Measurements from ENCODE around the gene TNRC18. TPM values are rescaled to one million over a fixed set of nuclear protein-coding genes. Genes with fewer than 3 reads are reported as not detected.

Gene TNRC18
- total RNA-seq, 2 experiments from 2014 or later: 64.0 to 65.7 TPM

DNA sequence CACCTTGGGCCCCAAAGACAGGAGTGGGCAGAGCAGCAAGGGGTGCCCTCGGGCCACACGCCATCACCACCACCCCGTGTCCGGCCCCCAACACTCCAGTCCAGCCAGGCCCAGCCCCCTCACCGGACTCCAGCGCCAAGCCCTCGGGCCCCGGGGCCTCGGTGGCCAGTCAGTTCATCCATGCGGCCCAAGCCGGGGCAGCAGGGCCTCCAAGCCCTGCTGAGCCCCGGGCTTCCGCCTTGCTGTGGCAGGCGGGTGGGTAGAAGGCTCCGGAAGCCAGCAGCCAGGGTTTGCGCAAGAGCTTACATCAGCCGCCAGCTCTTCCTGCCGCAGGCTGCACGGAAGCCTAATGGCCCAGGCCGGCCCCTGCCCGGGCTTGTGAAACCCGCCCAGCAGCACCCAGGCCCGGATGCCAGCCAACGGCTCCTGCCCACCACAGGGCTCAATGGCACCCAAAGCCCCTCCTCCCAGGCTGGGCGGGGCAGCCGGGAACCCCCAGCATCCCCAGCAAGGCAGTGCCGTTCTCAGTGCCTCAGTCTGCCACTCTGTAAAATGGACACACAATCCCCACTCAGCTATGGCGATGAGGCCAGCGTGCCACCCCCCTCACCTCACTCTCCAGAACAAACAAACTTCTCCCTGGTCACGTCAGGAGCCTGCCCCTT is 26.5 kb downstream of the TNRC18 start:
- H3K27ac Mint-ChIP-seq: peak overlapping the region; percentile 97
- ATAC-seq: peak; percentile 94
- H3K4me3 Mint-ChIP-seq: peak overlapping the region; percentile 79
- peak; percentile 96 for DNase-seq
- H3K27me3 Mint-ChIP-seq: no peaks in the 10 kb centered on the region
- no peaks in the 10 kb centered on the region for H3K9me3 Mint-ChIP-seq (ENCODE audit: low read depth)
- CTCF ChIA-PET: interaction anchor here (0.9 to 5.6 kb wide), 24 partner anchors 8 to 423 kb away, joined by 3 to 30 read pairs (median 4); partner anchors contain the start of genes RNF216 and TNRC18
- peaks cover 13% of the 10 kb centered on the region for H3K36me3 Mint-ChIP-seq
- peaks cover 38% of the 10 kb centered on the region for H3K4me1 Mint-ChIP-seq

DNA sequence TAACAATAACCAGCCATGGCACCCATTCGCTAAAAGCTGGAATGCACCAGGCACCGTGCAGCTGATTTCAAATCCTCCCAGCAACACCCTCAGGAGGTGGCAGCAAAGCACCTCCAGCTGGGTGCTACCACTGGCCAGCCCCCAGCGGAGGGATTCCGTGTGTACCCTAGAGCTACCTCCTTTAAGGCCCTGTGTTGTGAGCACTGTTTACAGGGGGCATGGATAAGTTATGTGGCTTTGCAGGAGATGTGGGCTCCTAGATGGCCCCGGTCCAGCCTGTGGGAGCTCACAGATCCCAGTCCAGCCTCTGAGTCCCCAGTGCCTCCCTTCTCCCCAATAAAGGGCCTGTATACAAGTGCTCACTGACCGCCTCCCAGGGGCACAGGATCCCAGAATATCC is 27.1 kb downstream of the TNRC18 start:
- peak; percentile 65 for ATAC-seq
- Mint-ChIP-seq H3K4me1 (peaks cover 38% of the 10 kb centered on the region), H3K9me3 (ENCODE audit: low read depth) (no peaks in the 10 kb centered on the region), H3K27me3 (no peaks in the 10 kb centered on the region), H3K4me3 (peak overlapping the region; percentile 79), H3K36me3 (peaks cover 13% of the 10 kb centered on the region), H3K27ac (peak overlapping the region; percentile 97)
- DNase-seq: peak; percentile 84
- CTCF ChIA-PET: interaction anchor here (0.8 to 5.6 kb wide), 26 partner anchors 8 to 422 kb away, joined by 3 to 30 read pairs (median 4); partner anchors contain the start of genes RNF216 and TNRC18

DNA sequence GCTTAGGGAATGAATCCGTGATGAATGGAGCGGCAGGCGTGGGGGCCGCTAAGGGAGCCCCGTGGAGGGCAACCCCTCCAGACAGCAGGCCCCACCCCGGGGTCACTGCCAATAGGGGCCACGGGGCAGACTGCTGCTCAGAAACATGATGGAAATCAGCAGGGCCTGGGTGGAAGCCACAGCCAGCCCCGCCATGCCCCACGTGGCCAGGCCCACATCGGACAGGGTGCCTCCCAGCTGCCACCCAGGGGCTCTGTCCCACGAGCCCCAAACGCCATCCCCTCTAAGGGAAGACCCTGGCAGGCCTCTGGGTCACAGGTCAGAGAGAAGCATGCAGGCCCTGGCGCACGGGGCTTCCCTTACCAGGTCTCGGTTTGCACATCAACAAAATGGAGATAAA is 28.4 kb downstream of the TNRC18 start:
- Mint-ChIP-seq H3K4me3 (peak overlapping the region; percentile 79), H3K9me3 (ENCODE audit: low read depth) (no peaks in the 10 kb centered on the region), H3K4me1 (peaks cover 34% of the 10 kb centered on the region), H3K27ac (peak overlapping the region; percentile 40), H3K27me3 (no peaks in the 10 kb centered on the region), H3K36me3 (peaks cover 13% of the 10 kb centered on the region)
- CTCF ChIA-PET: interaction anchor here (3.0 to 5.6 kb wide), 2 partner anchors 28 to 31 kb away, joined by 13 to 30 read pairs; partner anchors contain the start of gene TNRC18
- ATAC-seq (no peak), DNase-seq (no peak)

DNA sequence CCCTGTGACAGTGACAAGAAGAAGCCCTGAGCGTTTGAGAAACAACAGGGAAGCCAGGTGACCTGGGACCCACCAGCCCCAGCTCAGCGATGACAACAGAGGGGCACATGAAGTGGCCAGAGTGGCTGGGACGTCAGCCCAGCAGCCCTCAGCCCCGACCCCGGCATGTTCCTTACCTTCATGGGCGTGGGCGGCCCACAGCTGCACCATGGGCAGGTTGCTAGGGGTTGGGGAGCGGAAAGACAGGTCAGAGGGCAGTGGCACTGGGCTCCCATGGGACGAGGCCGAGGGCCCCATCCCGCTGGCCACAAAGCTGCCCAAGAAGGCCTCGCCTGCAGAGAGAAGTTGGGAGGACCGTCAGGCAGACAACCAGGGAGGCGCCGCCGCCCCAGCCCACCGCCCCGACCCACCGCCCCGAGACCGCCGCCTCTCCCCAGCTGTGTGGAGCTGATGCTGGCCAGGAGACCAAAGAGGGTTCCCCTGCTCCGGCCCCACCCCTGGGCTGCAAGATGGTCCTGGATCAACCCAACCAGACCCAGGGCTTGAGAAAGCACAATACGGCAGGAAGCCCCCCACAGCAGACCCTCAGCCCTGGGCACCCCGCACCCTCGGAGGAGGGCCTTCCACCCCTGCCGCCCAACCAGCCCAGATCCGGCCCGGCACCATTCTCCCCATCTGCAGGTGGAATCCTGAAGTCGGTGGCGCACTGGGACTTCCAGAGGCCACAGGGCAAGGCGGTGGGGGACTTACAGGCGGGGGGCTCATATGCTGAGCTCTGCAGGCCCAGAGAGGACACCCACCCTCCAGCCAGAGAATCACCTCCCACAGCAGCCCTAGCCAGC is 29.1 kb downstream of the TNRC18 start:
- CTCF ChIA-PET: interaction anchor here (0.8 to 5.6 kb wide), 3 partner anchors 29 to 154 kb away, joined by 3 to 30 read pairs (median 5); partner anchors contain the start of gene TNRC18
- Mint-ChIP-seq H3K4me1 (peaks cover 34% of the 10 kb centered on the region), H3K27me3 (no peaks in the 10 kb centered on the region), H3K9me3 (ENCODE audit: low read depth) (no peaks in the 10 kb centered on the region), H3K4me3 (peak overlapping the region; percentile 79), H3K36me3 (peaks cover 17% of the 10 kb centered on the region), H3K27ac (peak overlapping the region; percentile 7)
- DNase-seq (no peak), ATAC-seq (no peak)

DNA sequence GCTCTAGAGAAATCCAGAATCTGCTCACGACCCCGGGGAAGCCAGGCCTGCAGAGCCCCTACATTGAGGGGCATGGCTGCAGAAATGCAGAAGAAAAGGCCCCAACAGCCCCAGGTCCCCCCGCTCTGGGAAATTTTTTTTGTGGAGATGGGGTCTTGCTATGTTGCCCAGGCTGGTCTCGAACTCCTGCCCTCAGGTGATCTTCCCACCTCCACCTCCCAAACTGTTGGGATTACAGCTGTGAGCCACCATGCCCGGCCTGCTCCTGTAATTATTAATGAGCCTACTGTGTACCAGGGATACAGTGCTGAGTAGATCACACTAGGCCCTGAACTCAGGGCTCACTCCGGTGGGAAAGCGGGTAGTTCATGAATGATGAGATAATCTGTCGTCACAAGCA is 29.9 kb downstream of the TNRC18 start:
- CTCF ChIA-PET: interaction anchor here (0.9 to 1.3 kb wide), 2 partner anchors 29 to 101 kb away, joined by 3 read pairs; no protein-coding TSS in a partner anchor
- ATAC-seq (no peak), DNase-seq (no peak)
- H3K4me3 Mint-ChIP-seq: peak overlapping the region; percentile 2
- H3K9me3 Mint-ChIP-seq (ENCODE audit: low read depth): no peaks in the 10 kb centered on the region
- peaks cover 34% of the 10 kb centered on the region for H3K4me1 Mint-ChIP-seq
- H3K27ac Mint-ChIP-seq: peak overlapping the region; percentile 7
- no peaks in the 10 kb centered on the region for H3K27me3 Mint-ChIP-seq
- H3K36me3 Mint-ChIP-seq: peaks cover 19% of the 10 kb centered on the region

DNA sequence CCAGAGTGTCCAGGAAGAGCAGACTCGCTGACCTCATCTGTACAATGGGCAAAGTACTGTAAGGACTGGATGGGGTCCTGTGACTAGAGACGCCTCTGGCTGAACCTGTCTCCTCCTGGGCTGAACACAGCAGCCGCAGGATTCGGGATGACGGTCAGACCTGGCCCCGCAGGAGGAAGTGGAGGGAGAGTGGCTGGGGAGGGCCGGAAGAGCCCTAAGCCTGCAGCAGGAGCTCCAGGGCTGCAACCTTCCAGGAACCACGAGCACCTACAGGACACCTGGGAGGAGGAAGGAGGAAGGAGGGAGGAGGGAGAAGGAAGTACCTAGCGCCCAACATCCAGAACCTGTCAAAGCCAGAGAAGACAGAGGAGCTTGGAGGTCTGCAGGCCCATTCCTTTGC is 30.3 kb downstream of the TNRC18 start:
- CTCF ChIA-PET: interaction anchor here (0.9 to 1.2 kb wide), 2 partner anchors 28 to 29 kb away, joined by 3 to 4 read pairs; no protein-coding TSS in a partner anchor

DNA sequence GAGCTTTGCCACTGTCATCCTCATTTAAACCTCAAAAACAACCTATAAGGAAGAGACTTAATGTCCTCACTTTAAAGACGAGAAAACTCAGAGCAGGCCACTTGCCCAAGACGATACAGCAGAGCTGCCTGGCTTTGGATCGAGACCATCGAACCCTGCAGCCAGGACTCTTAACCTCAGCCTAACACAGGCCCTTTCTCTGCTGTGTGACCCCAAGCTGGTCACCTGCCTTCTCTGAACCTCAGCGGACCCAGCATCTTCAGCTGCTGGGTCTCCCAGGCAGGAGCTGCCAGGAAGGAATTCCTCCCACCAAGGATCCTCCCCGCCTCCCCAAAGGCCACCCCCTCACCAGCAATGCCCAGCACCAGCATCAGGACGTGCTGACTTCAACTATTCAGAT is 32.7 kb downstream of the TNRC18 start:
- no peak overlapping the region for H3K4me3 Mint-ChIP-seq
- CTCF ChIA-PET: interaction anchor here (1.6 kb wide), 1 partner anchor 25 kb away, joined by 8 read pairs; no protein-coding TSS in a partner anchor
- peaks cover 28% of the 10 kb centered on the region for H3K36me3 Mint-ChIP-seq
- H3K4me1 Mint-ChIP-seq: peaks cover 26% of the 10 kb centered on the region
- DNase-seq (no peak), ATAC-seq (no peak)
- H3K27ac Mint-ChIP-seq: no peak overlapping the region
- no peaks in the 10 kb centered on the region for H3K9me3 Mint-ChIP-seq (ENCODE audit: low read depth)
- H3K27me3 Mint-ChIP-seq: no peaks in the 10 kb centered on the region

More for the DNA sequence above, 30.3 kb downstream of the TNRC18 start:
- Mint-ChIP-seq H3K27ac (peak overlapping the region; percentile 42), H3K27me3 (no peaks in the 10 kb centered on the region), H3K4me1 (peaks cover 34% of the 10 kb centered on the region), H3K4me3 (no peak overlapping the region), H3K36me3 (peaks cover 19% of the 10 kb centered on the region), H3K9me3 (ENCODE audit: low read depth) (no peaks in the 10 kb centered on the region)
- ATAC-seq (no peak), DNase-seq (no peak)

DNA sequence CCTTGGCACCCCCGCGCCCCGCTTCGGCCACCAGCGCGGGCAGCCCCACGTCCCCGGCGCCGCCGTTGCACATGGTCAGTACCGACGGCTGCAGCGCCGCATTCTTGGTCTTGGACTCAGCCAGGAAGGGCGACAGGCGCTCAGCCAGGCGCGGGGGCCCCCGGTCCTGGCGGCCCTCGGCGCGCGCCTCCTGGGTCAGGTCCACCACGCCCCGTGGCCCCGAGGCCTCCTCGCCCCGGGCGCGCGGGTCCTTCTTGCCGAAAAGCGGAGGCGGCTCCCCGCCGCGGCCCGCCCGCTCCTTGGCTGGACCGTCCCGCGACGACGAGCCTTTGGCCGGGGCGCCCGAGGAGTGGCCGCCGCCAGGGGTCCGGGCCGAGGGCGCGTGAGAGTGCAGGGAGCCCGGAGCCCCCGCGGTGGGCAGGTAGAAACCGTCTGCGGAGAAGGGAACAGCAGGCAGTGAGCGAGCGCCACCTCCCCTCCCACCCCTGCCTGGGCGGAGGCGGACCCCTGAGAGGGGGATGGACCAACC is 34.7 kb downstream of the TNRC18 start:
- peaks cover 26% of the 10 kb centered on the region for H3K36me3 Mint-ChIP-seq
- no peak overlapping the region for H3K4me3 Mint-ChIP-seq
- H3K27ac Mint-ChIP-seq: no peak overlapping the region
- CTCF ChIA-PET: no interaction called here
- H3K9me3 Mint-ChIP-seq (ENCODE audit: low read depth): no peaks in the 10 kb centered on the region
- peaks cover 16% of the 10 kb centered on the region for H3K4me1 Mint-ChIP-seq
- DNase-seq (no peak), ATAC-seq (peak; percentile 27)
- no peaks in the 10 kb centered on the region for H3K27me3 Mint-ChIP-seq

DNA sequence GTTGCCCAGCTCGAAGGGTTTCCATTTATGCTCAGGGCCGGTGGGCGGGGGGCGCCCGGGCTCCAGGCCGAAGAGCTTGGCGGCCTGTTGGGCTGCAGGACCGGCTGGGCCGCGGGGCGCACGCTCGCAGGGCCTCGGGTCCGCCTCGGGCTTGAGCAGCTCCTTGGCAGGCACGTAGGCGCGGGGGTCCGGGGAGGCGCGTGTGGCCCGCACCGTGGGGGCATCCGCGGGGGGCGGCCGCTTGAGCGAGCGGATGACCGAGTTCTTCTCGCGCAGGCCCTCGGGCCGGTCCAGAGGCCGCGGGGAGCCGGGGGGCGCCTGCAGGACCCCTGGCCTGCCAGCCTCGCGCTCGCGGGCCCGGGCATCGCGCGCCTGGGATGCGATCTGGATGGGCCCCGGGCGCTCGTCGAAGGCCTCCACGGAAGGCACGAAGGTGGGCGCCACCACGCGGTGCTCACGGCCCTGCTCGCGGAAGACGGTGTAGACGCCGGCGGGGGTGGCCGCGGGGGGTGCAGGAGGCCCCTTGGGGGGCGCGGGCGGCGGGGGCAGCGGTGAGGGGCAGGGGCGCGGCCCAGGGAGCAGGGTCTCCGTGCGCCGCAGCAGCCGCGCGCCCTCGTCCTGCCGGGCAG is 35.2 kb downstream of the TNRC18 start:
- H3K4me1 Mint-ChIP-seq: peaks cover 13% of the 10 kb centered on the region
- no peak overlapping the region for H3K4me3 Mint-ChIP-seq
- peaks cover 23% of the 10 kb centered on the region for H3K36me3 Mint-ChIP-seq
- DNase-seq (no peak), ATAC-seq (no peak)
- CTCF ChIA-PET: interaction anchor here (1.0 kb wide), 1 partner anchor 8 kb away, joined by 3 read pairs; no protein-coding TSS in a partner anchor
- H3K9me3 Mint-ChIP-seq (ENCODE audit: low read depth): no peaks in the 10 kb centered on the region
- H3K27ac Mint-ChIP-seq: no peak overlapping the region
- no peaks in the 10 kb centered on the region for H3K27me3 Mint-ChIP-seq

DNA sequence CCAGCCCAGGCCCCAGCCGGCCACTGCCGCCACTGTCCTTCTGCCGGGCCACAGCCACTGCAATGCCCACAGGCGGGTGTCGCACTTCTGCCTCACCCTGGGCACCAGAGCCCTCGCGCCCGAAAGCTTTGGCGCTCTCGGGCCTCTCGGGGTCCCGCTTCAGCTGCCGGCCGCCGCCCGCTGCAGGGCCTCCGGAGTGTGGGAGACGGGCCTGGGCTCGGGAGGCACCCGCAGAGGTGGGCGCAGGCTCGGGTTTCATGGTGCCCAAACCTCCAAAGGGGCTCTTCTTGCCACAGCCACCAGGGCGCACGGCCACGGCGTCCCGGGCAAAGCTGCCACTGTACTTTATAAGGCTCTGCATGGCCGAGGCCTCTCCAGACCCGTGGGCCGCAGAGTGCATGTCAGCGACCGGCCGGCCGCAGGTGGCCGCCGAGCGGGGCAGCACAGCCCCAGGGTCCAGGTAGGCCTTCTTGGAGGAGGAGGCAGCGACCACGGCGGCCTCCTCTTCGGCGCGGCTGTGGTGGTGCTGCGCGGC is 35.9 kb downstream of the TNRC18 start:
- H3K27me3 Mint-ChIP-seq: no peaks in the 10 kb centered on the region
- CTCF ChIA-PET: interaction anchor here (1.0 kb wide), 1 partner anchor 9 kb away, joined by 3 read pairs; no protein-coding TSS in a partner anchor
- no peak overlapping the region for H3K27ac Mint-ChIP-seq
- H3K4me3 Mint-ChIP-seq: no peak overlapping the region
- no peaks in the 10 kb centered on the region for H3K9me3 Mint-ChIP-seq (ENCODE audit: low read depth)
- ATAC-seq: no peak
- peaks cover 11% of the 10 kb centered on the region for H3K4me1 Mint-ChIP-seq
- H3K36me3 Mint-ChIP-seq: peaks cover 18% of the 10 kb centered on the region
- DNase-seq: no peak

DNA sequence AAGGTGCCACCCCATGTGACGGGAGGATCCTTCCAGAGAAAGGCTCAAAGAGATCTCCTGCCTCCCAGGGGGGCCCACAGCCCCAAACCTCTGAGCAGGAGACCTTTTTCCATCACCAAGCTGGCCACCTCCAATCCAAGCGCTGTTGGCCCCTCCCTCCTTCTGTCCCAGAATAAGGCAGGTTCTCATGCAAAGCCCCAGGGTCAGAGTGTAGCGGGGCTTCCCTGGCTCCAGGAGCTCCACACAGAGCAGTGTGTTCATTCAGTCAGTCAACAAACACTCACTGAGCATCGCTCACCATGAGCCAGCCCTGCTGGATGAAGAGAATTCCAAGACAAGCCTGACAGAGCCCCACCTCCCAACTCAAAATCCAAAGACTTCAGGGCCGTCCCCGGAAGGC is 39.0 kb downstream of the TNRC18 start:
- H3K9me3 Mint-ChIP-seq (ENCODE audit: low read depth): no peaks in the 10 kb centered on the region
- peaks cover 10% of the 10 kb centered on the region for H3K4me1 Mint-ChIP-seq
- DNase-seq (no peak), ATAC-seq (no peak)
- H3K4me3 Mint-ChIP-seq: no peak overlapping the region
- H3K27ac Mint-ChIP-seq: no peak overlapping the region
- peaks cover 12% of the 10 kb centered on the region for H3K36me3 Mint-ChIP-seq
- no peaks in the 10 kb centered on the region for H3K27me3 Mint-ChIP-seq
- CTCF ChIA-PET: interaction anchor here (0.6 to 1.0 kb wide), 2 partner anchors 18 to 80 kb away, joined by 3 read pairs; no protein-coding TSS in a partner anchor

DNA sequence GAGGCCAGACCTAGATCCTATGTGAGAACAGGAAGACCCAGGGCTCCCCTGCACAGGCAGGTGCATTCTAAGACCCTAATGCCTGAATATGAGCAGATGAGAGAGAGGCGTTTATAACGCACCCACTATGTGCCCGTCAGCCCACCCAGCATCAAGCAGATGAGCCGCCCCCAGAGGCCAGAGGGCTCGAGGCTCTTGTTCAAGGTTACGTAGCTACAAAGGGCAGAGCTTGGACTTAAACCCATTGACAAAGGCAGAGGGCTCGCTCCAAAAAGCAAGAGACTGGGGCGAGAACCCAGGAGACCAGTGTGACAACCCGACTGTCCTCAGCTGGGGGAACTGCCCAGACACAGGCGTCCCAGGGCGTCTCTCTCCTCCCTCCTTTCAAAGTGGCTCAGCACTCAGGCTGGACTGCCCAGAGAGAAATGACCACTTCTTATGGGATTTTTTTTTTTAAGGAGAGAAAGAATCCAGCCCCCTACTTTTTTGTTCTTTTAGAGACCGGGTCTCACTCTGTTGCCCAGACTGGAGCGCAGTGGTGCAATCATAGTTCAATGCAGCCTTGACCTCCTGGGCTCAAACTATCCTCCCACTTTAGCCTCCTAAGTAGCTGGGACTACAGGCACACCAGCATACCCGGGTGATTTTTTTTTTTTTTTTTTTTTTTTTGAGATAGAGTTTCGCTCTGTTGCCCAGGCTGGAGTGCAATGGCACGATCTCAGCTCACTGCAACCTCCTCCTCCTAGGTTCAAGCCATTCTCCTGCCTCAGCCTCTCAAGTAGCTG is 40.1 kb downstream of the TNRC18 start:
- Mint-ChIP-seq H3K4me3 (no peak overlapping the region), H3K9me3 (ENCODE audit: low read depth) (no peaks in the 10 kb centered on the region), H3K27me3 (no peaks in the 10 kb centered on the region), H3K36me3 (peaks cover 9% of the 10 kb centered on the region), H3K4me1 (peaks cover 10% of the 10 kb centered on the region), H3K27ac (no peak overlapping the region)
- no peak for DNase-seq
- CTCF ChIA-PET: interaction anchor here (1.0 kb wide), 1 partner anchor 18 kb away, joined by 3 read pairs; no protein-coding TSS in a partner anchor
- ATAC-seq: no peak

Data from activated CD8-positive, alpha-beta memory T cell treated with anti-CD3 and anti-CD28 coated beads, Interleukin-2, amount 10 ng/mL, durations not matched to agents 7 days and 5 days (primary cell).